Skin epidermis (tissue), 12 donors: ENCODE measurements around the gene A3GALT2.
"Not testable (repeated sequence)": the region's sequence is repeated elsewhere in the genome, so short reads cannot be mapped to it uniquely, and the experiment has no call there.

ENCODE experiments used
- H3K27ac ChIP-seq, 21 experiments: fragments of 200-600 bp; sonication (generic) in 11 of 21; one replicate each; pipeline ENCODE4 v1.5.0; 2020; ENCODE audit warnings: mild to moderate bottlenecking in 3 of 21, inconsistent platforms in 2 of 21, moderate library complexity in 2 of 21
- H3K4me3 ChIP-seq, 7 experiments: fragments of 200-600 bp; sonication (generic) in 2 of 7; one replicate each; pipeline ENCODE4 v1.5.0; 2020; ENCODE audit warnings: inconsistent platforms in 2 of 7, mild to moderate bottlenecking in 2 of 7, moderate library complexity in 1 of 7

A3GALT2 gene

DNA sequence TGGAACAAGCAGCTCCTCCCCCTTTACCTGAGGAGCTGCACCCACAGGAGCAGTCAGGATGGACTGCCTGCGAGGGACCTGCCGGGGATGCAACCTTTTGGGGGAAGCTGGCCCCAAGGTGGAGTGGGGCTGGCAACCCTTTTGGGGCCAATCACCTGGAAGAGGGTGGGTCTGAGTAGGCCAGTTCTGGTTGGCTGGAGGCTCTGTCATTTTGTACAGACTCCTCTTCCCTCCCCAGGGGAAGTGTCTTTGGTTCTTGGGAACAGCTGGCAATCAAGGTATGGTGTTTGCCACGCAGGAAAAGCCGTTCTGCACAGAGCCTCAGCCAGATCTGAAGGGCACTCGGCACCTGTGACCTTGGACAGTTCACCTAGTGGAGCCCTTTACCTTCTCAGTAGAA is 280 bp upstream of the A3GALT2 start:
- no peak overlapping the region for H3K27ac ChIP-seq
- H3K4me3 ChIP-seq, result no peak overlapping the region

DNA sequence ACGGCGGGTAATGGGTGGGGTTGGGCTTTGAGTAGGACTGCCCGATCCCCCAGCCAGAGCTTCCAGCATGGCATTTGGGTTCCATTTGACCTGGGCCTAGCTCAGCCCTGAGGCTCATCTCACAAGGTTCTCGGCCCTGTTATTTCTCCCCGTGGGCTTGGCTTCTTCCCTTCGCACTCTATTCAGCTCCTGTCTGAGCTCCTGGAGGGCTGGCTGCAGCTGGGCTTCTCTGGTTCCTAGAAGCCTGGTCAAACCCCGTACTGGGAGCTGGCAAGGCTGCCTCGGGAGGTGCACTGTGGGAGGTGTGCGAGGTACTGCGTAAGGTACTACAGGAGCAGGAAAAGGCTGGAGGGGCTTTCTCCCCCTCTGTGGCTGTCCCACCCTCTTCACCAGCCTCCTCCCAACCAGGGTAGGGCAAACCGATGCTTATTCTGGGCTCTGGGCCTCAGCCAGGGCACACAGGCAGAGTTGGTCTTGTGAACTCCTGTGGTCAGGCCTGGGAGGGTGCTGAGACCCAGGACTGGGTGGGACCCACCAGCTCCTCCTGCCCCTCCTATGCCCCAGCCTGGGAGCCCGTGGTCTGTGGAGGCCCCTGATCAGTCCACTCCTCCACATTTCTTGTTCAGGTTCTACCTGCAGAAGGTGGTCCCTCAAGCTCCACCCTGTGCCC is 814 bp downstream of the A3GALT2 start:
- Histone ChIP-seq H3K4me3 (no peak overlapping the region), H3K27ac (peak overlapping the region in 2 of 21 experiments; percentile 22 to 57)

DNA sequence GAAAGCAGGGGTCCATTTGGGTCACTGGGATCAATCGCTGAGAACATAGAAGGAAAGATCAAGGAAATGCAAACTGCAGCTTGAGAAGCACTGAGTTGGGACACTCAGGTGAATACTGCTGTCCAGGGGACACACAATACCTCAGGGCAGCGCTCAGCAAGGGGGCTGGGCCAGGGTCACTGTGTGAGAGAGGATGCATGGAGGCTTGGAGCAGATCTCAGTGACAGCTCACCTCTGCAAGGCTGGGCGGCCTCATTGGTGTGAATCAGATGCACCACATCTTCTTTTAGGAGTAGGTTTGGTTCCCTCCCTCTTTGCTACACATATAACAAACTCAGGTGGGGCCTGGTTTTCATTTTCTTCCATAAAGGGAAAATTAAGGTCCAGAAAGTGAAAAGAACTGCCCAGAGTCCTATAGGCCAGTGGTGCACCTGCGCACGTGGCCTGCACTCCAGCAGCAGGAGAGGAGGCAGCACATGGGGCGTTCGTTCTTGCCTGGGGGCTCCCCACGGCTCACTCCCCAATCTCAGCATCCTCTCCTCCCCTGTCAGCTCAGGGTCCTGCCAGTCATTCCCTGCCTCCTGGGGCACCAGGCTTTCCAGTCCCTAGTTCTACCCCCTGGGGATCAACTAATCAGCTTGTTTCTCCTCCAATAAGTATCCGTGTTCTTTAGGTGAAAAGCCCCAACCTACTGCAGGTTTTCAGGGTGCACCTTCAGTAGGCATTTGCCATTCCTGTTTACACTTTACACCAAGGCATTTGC is 1.5 kb downstream of the A3GALT2 start:
- no peak overlapping the region for H3K4me3 ChIP-seq
- H3K27ac ChIP-seq, result no peak overlapping the region

DNA sequence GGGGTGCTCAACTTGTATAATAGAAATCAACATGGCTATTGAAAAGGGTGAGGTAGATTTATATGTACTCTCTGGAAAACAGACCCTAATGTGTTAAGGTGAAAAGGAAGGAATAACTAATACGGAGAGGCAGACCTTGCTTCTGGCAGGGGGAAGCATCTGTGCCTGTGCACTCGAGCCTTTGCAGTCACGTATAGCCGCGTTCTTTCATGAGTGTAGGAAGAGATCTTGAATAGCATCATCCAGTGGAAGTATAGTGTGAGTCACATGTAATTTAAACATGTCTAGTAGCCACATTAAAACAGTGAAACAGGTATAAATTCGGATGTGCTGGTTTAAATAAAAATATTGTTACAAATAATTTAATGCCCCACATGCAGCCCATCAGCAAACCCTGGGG is 3.0 kb downstream of the A3GALT2 start:
- H3K4me3 ChIP-seq, result no peak overlapping the region
- no peak overlapping the region for H3K27ac ChIP-seq

DNA sequence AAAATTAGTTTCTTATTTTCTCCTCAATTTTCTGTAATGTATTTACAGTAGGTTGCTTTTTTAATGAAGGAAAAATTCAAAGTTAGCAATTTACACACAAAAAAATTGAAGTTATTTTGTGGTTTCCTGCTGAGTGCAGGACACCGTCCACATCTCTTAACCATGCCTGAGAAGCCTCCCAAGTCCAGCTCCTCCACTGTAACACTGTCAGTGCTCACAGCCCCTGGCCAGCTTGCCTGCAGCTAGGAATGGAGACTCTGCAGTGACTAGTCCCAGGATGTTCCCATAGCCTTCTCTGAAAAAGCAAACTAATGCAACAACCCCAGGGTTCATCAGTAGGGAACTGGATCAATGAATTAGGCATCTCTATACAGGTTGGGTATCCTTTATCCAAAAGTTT is 3.5 kb downstream of the A3GALT2 start:
- H3K4me3 ChIP-seq, result no peak overlapping the region
- H3K27ac ChIP-seq, result no peak overlapping the region

DNA sequence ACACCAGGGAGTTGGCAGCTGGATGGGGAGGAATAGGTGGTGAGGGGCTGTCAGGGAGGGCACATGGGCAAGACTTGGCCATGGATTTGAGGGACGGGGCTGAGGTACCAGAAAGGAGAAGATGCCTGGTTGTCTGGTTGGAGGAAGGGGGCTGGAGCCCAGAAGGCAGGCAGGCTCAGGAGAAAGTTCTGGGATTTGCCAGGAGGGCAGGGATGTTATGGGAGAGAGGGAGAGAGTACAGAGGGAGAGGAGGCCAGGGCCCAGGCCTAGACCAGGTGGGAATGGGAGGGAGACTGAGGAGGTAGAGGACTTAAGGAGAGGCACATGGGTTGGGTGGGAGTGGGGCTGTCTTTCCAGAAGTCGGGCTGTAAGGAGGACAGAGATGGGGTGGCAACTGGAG is 4.3 kb downstream of the A3GALT2 start:
- Histone ChIP-seq H3K4me3 (no peak overlapping the region), H3K27ac (no peak overlapping the region)

DNA sequence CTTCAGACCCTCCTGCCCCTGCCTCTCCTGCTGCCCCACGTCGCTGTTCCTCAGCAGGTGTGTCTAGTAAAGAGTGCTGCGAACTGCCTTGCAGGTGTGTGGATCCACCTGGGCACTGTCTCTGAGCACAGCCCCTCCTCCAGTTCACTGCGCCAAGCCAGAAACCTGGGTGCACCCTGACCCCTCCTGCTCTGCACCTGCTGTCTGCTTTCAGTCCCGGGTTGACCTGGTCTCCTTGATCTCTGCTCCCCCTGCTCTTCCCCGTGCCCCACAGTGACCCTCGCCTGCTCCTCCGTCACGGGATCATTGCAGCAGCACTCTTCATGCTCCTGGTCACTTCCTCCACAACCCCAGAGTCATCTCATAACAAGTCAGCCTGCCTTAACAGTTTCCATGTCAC is 6.5 kb downstream of the A3GALT2 start:
- Histone ChIP-seq H3K4me3 (no peak overlapping the region), H3K27ac (no peak overlapping the region)

DNA sequence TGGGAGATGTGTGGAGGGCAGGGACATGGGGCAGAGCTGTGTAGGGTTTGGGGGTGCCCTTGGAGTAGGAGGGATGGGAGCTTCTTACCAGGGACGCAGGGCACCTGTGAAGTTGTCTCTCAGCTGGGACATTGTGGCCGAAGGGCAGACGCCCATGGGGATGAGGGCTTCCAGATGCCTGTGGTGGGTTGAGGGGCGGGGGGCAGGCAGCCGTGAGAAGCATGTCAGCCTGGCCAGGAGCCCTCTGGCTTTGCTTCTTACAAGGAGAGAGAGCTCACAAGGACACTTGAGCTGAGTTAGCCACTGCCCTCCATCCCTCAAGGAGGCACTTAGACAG is 8.5 kb downstream of the A3GALT2 start:
- no peak overlapping the region for H3K4me3 ChIP-seq

DNA sequence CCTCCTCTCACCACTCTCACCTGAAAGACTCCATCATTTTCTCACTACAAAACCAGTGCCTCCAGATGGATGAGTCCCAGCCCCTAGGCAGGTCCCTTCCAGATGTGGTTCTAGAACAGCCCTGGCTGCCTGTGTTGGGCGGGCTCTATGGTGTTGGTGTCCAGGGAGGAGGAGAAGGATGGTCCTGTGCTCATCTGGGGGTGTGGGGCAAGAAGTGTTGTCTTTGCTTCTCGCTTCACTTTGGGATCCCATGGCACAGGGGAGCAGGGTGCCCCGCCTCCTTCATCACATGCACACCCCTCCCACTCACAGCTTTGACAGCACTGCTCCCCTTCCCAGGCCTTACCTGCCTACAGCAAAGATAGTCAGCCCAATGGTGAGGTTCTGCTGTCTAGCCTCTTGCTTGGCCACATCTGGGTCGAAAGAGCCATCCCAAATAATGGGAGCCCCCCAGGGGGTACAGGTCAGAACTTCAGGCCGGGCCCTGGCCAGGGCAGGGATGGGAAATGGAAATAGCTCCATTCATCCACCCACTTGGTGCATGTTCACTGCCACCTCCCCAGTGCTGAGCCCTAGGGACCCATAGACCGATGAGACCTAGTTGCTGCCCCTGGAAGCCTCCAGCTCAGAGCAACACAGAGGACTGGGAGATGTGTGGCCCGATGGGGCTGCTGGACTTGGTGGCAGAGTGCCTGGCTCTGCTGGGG is 9.0 kb downstream of the A3GALT2 start:
- H3K27ac ChIP-seq, result no peak overlapping the region
- no peak overlapping the region for H3K4me3 ChIP-seq

More for the DNA sequence above, 8.5 kb downstream of the A3GALT2 start:
- no peak overlapping the region for H3K27ac ChIP-seq

DNA sequence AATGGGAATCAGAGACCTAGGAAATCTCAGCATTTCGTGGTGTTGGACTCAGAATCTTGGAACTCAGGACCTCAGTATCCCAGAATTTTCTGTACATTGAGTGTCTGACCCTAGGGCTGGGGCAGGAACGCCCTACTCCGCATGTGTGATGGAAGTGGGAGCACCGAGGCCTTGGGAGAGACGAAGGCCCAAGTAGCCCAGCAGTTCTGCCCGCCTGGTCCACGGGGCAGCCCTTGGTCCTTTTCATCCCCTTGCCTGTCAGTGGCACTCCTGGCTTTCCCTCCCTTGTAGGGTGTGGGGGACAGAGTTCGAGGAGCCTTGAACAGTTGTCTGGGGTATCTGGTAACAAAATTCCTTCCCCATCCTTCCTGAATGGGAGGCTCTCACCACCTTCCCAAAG is 10.2 kb downstream of the A3GALT2 start:
- Histone ChIP-seq H3K4me3 (no peak overlapping the region), H3K27ac (no peak overlapping the region)

DNA sequence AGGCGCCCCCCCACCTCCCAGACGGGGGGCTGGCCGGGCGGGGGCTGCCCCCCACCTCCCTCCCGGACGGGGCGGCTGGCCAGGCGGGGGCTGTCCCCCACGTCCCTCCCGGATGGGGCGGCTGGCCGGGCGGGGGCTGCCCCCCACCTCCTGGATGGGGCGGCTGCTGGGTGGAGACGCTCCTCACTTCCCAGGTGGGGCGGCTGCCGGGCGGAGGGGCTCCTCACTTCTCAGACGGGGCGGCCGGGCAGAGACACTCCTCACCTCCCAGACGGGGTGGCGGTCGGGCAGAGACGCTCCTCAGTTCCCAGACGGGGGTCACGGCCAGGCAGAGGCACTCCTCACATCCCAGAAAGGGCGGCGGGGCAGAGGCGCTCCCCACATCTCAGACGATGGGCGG is 11.5 kb downstream of the A3GALT2 start:
- not testable (repeated sequence) for H3K27ac ChIP-seq

DNA sequence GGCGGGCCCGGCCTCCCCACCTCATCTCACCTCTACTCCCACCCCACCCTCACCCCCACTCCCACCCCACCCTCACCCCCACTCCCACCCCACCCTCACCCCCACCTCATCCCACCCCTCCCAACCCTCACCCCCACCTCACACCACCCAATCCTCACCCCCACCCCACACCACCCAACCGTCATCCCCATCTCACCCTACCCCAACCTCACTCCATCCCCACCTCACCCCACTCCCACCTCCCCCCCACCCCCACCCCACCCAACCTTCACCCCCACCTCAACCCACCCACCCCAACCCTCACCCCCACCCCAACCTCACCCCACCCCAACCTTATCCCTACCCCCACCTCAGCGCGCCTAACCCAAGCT is 13.4 kb downstream of the A3GALT2 start:
- no peak overlapping the region for H3K4me3 ChIP-seq
- H3K27ac ChIP-seq, result no peak overlapping the region

More for the DNA sequence above, 11.5 kb downstream of the A3GALT2 start:
- H3K4me3 ChIP-seq, result not testable (repeated sequence)

DNA sequence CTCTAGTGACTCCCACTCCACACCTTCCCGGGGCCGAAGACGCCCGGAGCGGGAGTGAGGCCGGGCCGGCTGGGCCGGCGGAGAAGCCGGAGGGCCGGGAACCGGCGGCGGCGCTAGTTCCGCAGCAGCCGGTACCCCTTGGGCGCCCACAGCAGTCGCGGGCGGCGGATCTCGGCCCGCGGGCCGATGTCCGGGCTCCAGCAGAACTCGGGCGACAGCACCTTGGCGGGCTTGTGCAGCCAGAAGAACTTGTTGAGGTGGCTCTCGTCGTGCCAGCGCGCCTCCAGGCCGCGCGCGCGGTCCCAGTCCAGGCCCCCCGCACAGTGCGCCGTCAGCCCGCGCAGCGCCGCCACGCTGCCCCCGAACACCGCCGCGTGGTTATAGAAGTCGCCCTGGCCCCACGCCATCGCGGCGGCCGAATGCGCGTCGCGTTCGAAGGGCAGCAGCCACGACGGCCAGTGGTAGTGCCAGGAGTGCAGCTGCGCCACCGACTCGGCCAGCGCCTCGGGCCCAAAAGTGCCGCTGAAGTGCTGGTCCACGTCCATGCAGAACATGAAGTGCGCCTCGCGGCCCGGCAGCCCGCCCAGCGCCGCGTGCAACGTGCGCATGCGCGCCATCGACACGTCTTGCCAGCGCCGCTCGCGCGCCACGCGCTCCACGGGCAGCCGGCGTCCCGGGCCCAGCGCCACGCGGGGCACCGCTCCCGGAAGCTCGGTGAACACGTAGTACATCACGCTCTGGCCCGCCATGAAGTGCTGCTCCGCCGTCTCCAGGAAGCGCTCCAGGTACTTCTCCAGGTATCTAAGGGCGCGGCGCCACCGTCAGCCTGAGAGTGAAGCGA is 14.0 kb downstream of the A3GALT2 start:
- Histone ChIP-seq H3K4me3 (peak overlapping the region in 5 of 7 experiments; percentile 8 to 24 (median 20)), H3K27ac (no peak overlapping the region)

DNA sequence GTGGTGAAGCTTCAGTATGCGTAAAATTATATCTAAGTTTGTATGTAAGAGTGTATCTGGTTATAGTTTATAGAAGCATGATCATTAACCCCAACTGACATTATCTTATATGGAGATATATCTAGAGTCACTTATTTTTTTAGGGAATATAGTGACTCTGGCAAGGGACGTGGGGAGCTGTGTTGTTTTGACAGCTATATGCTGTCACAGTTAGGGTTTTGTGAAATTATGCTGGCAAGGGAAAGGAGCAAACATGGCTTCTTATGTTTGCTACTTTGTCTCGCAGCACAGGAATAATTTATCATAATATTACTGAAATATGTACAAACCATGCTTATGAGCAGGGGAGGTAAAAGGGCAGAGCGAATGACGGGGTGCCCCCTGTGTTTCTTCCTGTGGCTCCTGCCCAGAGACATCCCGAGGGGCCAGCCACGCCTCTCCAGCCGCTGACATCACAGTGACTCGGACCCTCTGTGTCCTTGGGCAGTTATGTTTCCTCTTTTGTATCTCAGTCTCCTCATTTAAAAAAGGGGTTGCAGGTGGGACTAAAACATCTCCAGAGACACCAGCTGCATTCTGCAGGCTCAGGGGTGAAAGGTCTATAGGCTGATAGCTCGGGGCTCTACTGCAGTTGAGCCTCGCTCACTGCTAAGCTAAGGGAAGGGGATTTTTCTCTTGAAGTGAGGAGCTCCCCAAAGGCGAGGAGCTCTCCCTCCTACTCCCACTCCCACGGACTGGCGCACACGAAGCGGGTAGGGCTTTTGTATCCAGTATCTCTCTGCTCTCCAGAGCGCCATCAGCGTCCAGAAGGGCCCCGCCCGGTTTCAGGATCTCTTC is 14.9 kb downstream of the A3GALT2 start:
- H3K27ac ChIP-seq, result no peak overlapping the region
- H3K4me3 ChIP-seq, result peak overlapping the region in 4 of 7 experiments; percentile 14 to 24 (median 20)

DNA sequence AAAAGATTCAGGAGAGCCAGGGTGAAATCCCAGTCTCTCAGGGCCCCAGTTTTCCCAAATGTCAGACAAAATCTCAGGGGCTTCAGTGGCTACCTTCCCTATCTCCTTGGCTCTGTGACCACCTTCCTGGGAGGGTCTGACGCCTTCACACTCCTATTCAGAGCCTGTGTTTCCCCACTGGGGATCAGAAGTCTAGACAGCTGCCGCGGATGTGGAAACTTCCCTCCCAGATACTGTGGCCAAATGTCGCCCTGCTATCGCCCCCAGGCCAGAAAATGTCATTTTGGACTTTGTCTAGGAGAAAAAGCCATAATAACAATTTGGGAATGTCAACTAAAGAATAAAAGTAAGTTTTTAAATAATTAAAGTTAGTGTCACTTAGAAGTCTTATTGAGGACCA is 15.9 kb downstream of the A3GALT2 start:
- Histone ChIP-seq H3K4me3 (no peak overlapping the region), H3K27ac (no peak overlapping the region)

DNA sequence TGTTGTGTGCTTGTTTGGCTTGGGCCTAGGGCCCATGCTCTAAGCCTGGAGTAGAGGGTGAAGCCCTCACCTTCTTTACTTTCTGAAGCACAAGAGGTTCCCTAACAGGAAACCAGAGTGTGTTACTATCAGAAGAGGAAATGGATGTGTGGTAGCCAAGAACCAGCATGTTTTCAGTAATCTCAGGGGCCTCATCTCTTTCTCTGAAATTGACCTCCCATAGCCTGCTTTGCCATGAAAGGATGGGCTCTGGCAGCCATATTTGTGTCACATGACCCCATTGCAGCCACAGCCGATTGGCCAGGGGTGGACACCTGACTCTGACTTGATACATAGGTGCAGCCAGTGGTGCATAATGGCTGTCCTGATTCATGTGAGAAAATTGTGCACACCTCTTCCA is 18.6 kb downstream of the A3GALT2 start:
- H3K4me3 ChIP-seq, result no peak overlapping the region
- peak overlapping the region in 1 of 21 experiments; percentile 9 for H3K27ac ChIP-seq

DNA sequence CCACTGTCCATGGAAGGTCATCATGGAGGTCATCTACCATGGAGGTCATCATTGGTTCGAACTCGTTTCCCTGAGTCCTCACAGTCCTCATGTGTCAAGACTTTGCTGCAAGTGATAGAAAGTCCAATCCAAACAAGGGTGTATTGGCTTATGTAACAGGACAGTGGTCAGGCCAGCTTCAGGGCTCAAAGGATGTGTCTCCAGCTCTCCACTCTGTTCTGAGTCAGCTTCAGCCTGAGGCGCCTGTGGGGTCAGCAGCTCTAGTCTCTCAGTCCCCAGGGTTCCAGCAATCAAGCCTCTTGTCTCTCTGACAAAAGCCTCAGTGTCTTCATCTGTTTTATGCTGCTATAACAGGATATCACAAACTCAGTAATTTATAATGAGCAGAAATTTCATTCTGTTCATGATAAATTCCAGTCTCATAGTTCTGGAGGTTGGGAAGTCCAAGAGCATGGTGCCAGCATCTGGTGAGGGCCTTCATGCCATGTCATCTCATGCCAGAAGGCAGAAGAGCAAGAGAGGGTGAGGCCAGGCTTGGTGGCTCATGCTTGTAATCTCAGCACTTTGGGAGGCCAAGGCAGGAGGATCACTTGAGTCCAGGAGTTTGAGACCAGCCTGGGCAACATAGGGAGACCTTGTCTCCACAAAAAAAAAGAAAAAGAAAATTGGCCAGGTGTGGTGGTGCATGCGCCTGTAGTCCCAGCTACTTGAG is 19.5 kb downstream of the A3GALT2 start:
- peak overlapping the region in 2 of 21 experiments; percentile 17 to 56 for H3K27ac ChIP-seq

DNA sequence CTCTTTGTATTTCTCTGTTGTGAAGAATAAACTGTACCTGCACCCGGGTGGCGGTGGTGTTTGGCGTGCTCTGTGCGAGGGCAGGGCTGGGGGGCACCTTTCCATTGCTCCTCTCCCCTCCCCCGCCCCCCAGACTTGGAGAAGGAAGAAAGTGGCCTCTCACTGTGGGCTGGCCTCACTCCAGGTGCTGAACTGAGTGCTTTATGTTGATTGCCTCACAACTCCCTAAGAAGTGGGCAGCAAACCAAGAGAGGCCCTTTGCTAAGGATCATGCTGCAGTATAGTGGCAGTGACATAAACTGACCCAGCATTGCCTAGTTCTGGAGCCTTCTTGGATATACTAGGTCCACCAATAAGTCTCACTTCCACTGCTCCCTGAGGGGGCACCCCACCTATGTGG is 20.2 kb downstream of the A3GALT2 start:
- Histone ChIP-seq H3K4me3 (no peak overlapping the region), H3K27ac (peak overlapping the region in 3 of 21 experiments; percentile 11 to 56 (median 14))

More for the DNA sequence above, 19.5 kb downstream of the A3GALT2 start:
- no peak overlapping the region for H3K4me3 ChIP-seq
